K562 (cell line): Measurements from ENCODE around the gene EFNB3. TPM values are rescaled to one million over a fixed set of nuclear protein-coding genes. Genes with fewer than 3 reads are reported as not detected.

ENCODE experiments used
- ATAC-seq: fragments of 200-7000 bp; cut with Tn5 transposase; 3 replicates; pipeline ENCODE4 v1.9.1; 2020; ENCODE audit warnings: moderate library complexity
- BruUV-seq: library from RNA; stranded (reverse); fragments of 400-500 nt; replicated peaks from 2 replicates; lab custom pipeline; 2021; lab: Mats Ljungman, UMichigan
- CTCF ChIA-PET: fragments of 300-600 bp; formaldehyde crosslinking; extraction: SDS; loops from one replicate; lab custom pipeline; 2021; ENCODE audit warnings: low intra/inter-chr PET ratio; lab: Yijun Ruan, JAX
- POLR2A ChIA-PET: fragments of 300-600, 350-650 bp; sonication (Branson Sonifier 250); formaldehyde crosslinking; extraction: SDS; loops from one replicate; lab custom pipeline; 2021; ENCODE audit warnings: antibody characterized with exemption, inconsistent platforms; lab: Yijun Ruan, JAX
- DNase-seq, 4 experiments: peaks; one replicate each; pipeline versions ENCODE4 v3.0.0 to v3.0.0-alpha.2; 2011 to 2018; ENCODE audit warnings: low spot score in 3 of 4, mixed read lengths in 3 of 4; ENCODE audit errors: extremely low read depth in 1 of 4
- FAIRE-seq: peaks from 2 replicates; lab custom pipeline; 2011; peaks lifted over from hg19 to GRCh38; lab: Jason Lieb, UNC
- H2AFZ ChIP-seq: 2 replicates; pipeline ENCODE4 v1.6.0; 2011; ENCODE audit warnings: low read depth, low read length, control low read depth, inconsistent platforms
- H3K27ac ChIP-seq: fragments of 200-600 bp; 3 replicates; pipeline ENCODE4 v1.8.0; 2011; ENCODE audit warnings: low read depth, mild to moderate bottlenecking, control low read depth, inconsistent platforms, low read length, moderate library complexity, mixed read lengths; ENCODE audit errors: extremely low read depth
- H3K27me3 ChIP-seq, 2 experiments: fragments of 300-600 bp in 1 of 2; 2 replicates in 1 of 2; 3 replicates in 1 of 2; pipeline versions ENCODE4 v1.6.0 to v1.8.0; 2011; ENCODE audit warnings: inconsistent platforms in 2 of 2, low read length in 2 of 2, mild to moderate bottlenecking in 1 of 2, mixed read lengths in 1 of 2, moderate library complexity in 1 of 2; ENCODE audit not compliant: control insufficient read depth in 2 of 2, insufficient read depth in 2 of 2
- H3K36me3 ChIP-seq: fragments of 300-600 bp; 3 replicates; pipeline ENCODE4 v1.8.0; 2011; ENCODE audit warnings: mild to moderate bottlenecking, low read length, inconsistent platforms; ENCODE audit not compliant: control insufficient read depth, insufficient read depth
- H3K4me1 ChIP-seq, 2 experiments: fragments of 200-600 bp in 1 of 2; replicated peaks in 1 of 2; 2 replicates in 1 of 2; 3 replicates in 1 of 2; pipeline versions ENCODE4 v1.5.1 to v1.8.0; 2011; ENCODE audit warnings: inconsistent platforms in 2 of 2, low read length in 2 of 2, mild to moderate bottlenecking in 1 of 2, mixed read lengths in 1 of 2, moderate library complexity in 1 of 2; ENCODE audit not compliant: control insufficient read depth in 2 of 2, insufficient read depth in 2 of 2
- H3K4me2 ChIP-seq: 2 replicates; pipeline ENCODE4 v1.6.1; 2011; ENCODE audit warnings: low read length, control low read depth, inconsistent platforms, mixed read lengths; ENCODE audit not compliant: insufficient read depth
- H3K4me3 ChIP-seq: fragments of 200-600 bp; sonication (generic), shearing (Covaris generic); 2 replicates; pipeline ENCODE4 v1.5.1; 2016; ENCODE audit warnings: control low read depth, inconsistent platforms
- H3K79me2 ChIP-seq: fragments of 200-600 bp; 3 replicates; pipeline ENCODE4 v1.8.0; 2011; ENCODE audit warnings: low read length, inconsistent platforms; ENCODE audit not compliant: control insufficient read depth, insufficient read depth
- H3K9ac ChIP-seq, 2 experiments: 2 replicates each; pipeline versions ENCODE4 v1.6.0 to v1.6.1; 2011; ENCODE audit warnings: low read depth in 2 of 2, low read length in 2 of 2, control low read depth in 1 of 2, inconsistent platforms in 1 of 2, mild to moderate bottlenecking in 1 of 2, mixed read lengths in 1 of 2; ENCODE audit not compliant: insufficient read depth in 1 of 2
- H3K9me1 ChIP-seq: one replicate; pipeline ENCODE4 v1.6.0; 2011; ENCODE audit warnings: inconsistent platforms, mild to moderate bottlenecking, low read length, moderate library complexity; ENCODE audit not compliant: control insufficient read depth, insufficient read depth
- H3K9me3 ChIP-seq: replicated peaks from 2 replicates; pipeline ENCODE4 v1.5.1; 2011; ENCODE audit warnings: low read depth, low read length, inconsistent platforms; ENCODE audit not compliant: control insufficient read depth, insufficient read depth
- H4K20me1 ChIP-seq: replicated peaks from 2 replicates; pipeline ENCODE4 v1.6.1; 2011; ENCODE audit warnings: low read length, inconsistent platforms, mixed read lengths; ENCODE audit not compliant: control insufficient read depth, insufficient read depth
- ARHGAP35 ChIP-seq: fragments of 450-650 bp; IDR thresholded peaks from 2 replicates; pipeline ENCODE4 v1.6.1; 2018; ENCODE audit not compliant: partially characterized antibody
- CREBBP ChIP-seq: IDR thresholded peaks from one replicate; pipeline ENCODE4 v1.6.1; 2012; ENCODE audit warnings: low read depth, mild to moderate bottlenecking, control low read depth, inconsistent platforms, low read length
- FOXJ2 ChIP-seq: fragments of 200-800 bp; sonication (Bioruptor generic); IDR thresholded peaks from 2 replicates; pipeline ENCODE4 v1.6.1; 2016; ENCODE audit warnings: missing genetic modification characterization, missing compliant biosample characterization
- HDAC8 ChIP-seq: fragments of 450-650 bp; IDR thresholded peaks from 2 replicates; pipeline ENCODE4 v1.6.1; 2016; ENCODE audit warnings: mild to moderate bottlenecking, missing genetic modification characterization, moderate library complexity, missing compliant biosample characterization
- KDM1A ChIP-seq, 2 experiments: fragments of 450-650 bp; IDR thresholded peaks; 2 replicates each; pipeline ENCODE4 v1.6.1; 2016; ENCODE audit warnings: mild to moderate bottlenecking in 2 of 2
- PHF20 ChIP-seq: fragments of 450-650 bp; IDR thresholded peaks from 2 replicates; pipeline ENCODE4 v1.6.1; 2018; ENCODE audit not compliant: partially characterized antibody
- RNF2 ChIP-seq: sonication (generic); IDR thresholded peaks from 2 replicates; pipeline ENCODE4 v1.6.1; 2016
- WHSC1 ChIP-seq: IDR thresholded peaks from one replicate; pipeline ENCODE4 v1.6.1; 2012; ENCODE audit warnings: low read length, control low read depth, inconsistent platforms
- ZNF124 ChIP-seq: sonication (generic); formaldehyde crosslinking; IDR thresholded peaks from 2 replicates; pipeline ENCODE4 v1.8.1; 2022; ENCODE audit warnings: missing genetic modification reagents
- WGBS: fragments of 100-300 bp; shearing (Covaris generic); methylation state at CpG from one replicate; pipeline ENCODE4 v1.1.6; 2016; ENCODE audit warnings: low coverage, mixed read lengths; ENCODE audit not compliant: insufficient coverage; ENCODE audit errors: missing lambda C conversion rate; 5-methylcytosine and 5-hydroxymethylcytosine counted together
- in situ Hi-C: fragments of 300-500 bp; cut with MboI; formaldehyde crosslinking; loops from 4 replicates; pipeline ENCODE4 v1.15.0; 2018; ENCODE audit warnings: inconsistent platforms, mixed read lengths
- intact Hi-C: fragments of 100-400 bp; cut with micrococcal nuclease; formaldehyde crosslinking; loops from 2 replicates; pipeline ENCODE4 v1.14.2; 2022
- polyA plus RNA-seq, 8 experiments: library from polyadenylated mRNA; depleted of rRNA in 4 of 8; stranded (reverse) in 5 of 8; unstranded in 3 of 8; fragments of >200 nt; fragmentation: Nextera tagmentation in 2 of 8; fragmentation: Illumina TruSeq in 1 of 8; extraction: Ambion mirVana in 2 of 8; extraction: Trizol in 1 of 8; gene quantifications; 2 replicates each; pipeline versions ENCODE4 v1.2.1 to v1.2.3, GENCODE V29; 2011 to 2014; ENCODE audit warnings: inconsistent platforms in 1 of 8, missing spikeins in 1 of 8
- total RNA-seq, 7 experiments: library from RNA; depleted of rRNA in 6 of 7; stranded (reverse); fragments of >200 nt in 6 of 7; fragmentation: Illumina TruSeq in 2 of 7; extraction: Trizol in 2 of 7; gene quantifications; 2 replicates each; pipeline versions ENCODE4 v1.2.1 to v1.2.3, GENCODE V29; 2011 to 2021; ENCODE audit warnings: low replicate concordance in 1 of 7
- TF ChIP-seq, protein P1 (sequence below): fragments of 250-450 bp; sonication (Bioruptor Pico); IDR thresholded peaks from 2 replicates; pipeline ENCODE4 v1.6.1; 2021; ENCODE audit warnings: mild to moderate bottlenecking
- TF ChIP-seq, protein P2 (sequence below): fragments of 250-450 bp; sonication (Bioruptor Pico); IDR thresholded peaks from 2 replicates; pipeline ENCODE4 v1.8.0; 2022; ENCODE audit warnings: inconsistent platforms

EFNB3 gene
- total and polyA plus RNA-seq, 9 of the 15 experiments (the other 6 are each of a cell fraction or from before 2014, with no cell fraction given): not detected

DNA sequence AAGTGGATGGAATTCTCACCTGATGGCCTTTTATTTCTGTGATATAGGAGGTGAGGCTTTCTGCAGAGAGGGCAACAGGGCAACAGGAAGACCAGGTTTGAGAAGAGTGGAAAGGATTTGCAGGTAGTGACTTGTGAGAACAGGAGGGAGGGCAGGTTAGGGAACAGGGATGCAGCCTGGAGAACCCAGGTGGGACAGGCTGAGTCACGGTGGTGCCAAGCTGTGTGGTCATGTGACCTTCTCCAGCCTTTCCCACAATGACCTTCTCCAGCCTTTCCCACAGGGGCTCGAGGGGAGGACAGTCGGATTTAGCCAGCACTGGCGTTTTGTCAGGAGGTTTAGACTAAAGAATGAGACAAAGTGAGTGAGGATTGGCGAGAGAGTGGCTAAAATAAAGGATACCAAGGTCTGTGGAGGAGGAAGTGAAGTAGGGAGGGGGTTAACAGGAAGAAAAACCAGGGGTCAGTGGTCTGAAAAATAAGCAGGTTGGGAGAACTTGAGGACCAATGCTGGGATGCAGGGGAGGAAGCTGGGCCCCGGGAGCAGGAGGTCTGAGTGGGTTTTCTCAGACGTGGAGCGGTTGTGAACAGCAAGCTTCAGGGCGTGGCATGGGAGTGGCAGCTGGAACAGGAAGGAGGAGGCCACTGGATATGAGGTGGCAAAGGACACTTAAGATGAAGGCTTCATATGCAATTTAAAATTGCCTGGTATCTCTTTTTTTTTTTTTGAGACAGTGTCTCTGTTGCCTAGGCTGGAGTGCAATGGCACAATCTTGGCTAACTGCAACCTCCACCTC lies 50.3 kb downstream of the EFNB3 start:
- in situ Hi-C loops: no loop called here
- FAIRE-seq (no peak), ATAC-seq (no peak), DNase-seq (no peak)
- Histone ChIP-seq H3K27ac (no peak overlapping the region), H3K9ac (no peak overlapping the region), H3K4me2 (no peak overlapping the region), H3K4me3 (no peak overlapping the region), H2AFZ (no peak overlapping the region), H3K27me3 (peaks cover 0 to 37% of the 10 kb centered on the region in 2 experiments; a peak in 3 of 5 replicates), H3K9me3 (no peaks in the 10 kb centered on the region), H4K20me1 (no peaks in the 10 kb centered on the region), H3K4me1 (no peaks in the 10 kb centered on the region), H3K9me1 (no peaks in the 10 kb centered on the region), H3K79me2 (no peaks in the 10 kb centered on the region), H3K36me3 (no peaks in the 10 kb centered on the region)
- TF ChIP-seq KDM1A (IDR thresholded peaks at IDR 0.05) (no peak), PHF20 (no peak), CREBBP (no peak), WHSC1 (no peak), HDAC8 (tag) (no peak), ARHGAP35 (no peak), RNF2 (no peak), FOXJ2 (no peak), ZNF124 (CRISPR knock-in tag) (no peak)
- TF ChIP-seq, protein P1, sequence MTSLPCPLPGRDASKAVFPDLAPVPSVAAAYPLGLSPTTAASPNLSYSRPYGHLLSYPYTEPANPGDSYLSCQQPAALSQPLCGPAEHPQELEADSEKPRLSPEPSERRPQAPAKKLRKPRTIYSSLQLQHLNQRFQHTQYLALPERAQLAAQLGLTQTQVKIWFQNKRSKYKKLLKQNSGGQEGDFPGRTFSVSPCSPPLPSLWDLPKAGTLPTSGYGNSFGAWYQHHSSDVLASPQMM (CRISPR knock-in tag): no peak
- TF ChIP-seq, protein P2, sequence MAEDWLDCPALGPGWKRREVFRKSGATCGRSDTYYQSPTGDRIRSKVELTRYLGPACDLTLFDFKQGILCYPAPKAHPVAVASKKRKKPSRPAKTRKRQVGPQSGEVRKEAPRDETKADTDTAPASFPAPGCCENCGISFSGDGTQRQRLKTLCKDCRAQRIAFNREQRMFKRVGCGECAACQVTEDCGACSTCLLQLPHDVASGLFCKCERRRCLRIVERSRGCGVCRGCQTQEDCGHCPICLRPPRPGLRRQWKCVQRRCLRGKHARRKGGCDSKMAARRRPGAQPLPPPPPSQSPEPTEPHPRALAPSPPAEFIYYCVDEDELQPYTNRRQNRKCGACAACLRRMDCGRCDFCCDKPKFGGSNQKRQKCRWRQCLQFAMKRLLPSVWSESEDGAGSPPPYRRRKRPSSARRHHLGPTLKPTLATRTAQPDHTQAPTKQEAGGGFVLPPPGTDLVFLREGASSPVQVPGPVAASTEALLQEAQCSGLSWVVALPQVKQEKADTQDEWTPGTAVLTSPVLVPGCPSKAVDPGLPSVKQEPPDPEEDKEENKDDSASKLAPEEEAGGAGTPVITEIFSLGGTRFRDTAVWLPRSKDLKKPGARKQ (CRISPR knock-in tag): no peak
- BruUV-seq: no TSS peak
- ChIA-PET POLR2A (no interaction called here), CTCF (no interaction called here)
- intact Hi-C loops: no loop called here
- WGBS: 6% methylated on average over 8 of the region's 9 CpGs
